GM18867 (cell line): ENCODE results near the gene NELL2.
"Not testable (repeated sequence)": the region's sequence is repeated elsewhere in the genome, so short reads cannot be mapped to it uniquely, and the experiment has no call there.

Experiments used
- ATAC-seq: cut with Tn5 transposase; IDR thresholded peaks from one replicate; pipeline ENCODE4 v1.9.1; 2021; ENCODE audit warnings: mild to moderate bottlenecking, moderate library complexity; ENCODE audit not compliant: unreplicated experiment

The NELL2 gene

GRCh38 chr12:44875954-44876543, at the start of gene NELL2:
Gene NELL2 (minus strand): TSS chr12:44876315. CDS start chr12:44875869, 446 bp downstream.
- peak; percentile 62 for ATAC-seq

GRCh38 chr12:44921736-44922135, 45.6 kb upstream of the NELL2 start:
- ATAC-seq = no peak

- ATAC-seq = no peak
Measured at GRCh38 chr12:44917141-44917540, 41.0 kb upstream of the NELL2 start.

GRCh38 chr12:44915958-44916357, 39.8 kb upstream of the NELL2 start:
- ATAC-seq = no peak

GRCh38 chr12:44904321-44904720, 28.2 kb upstream of the NELL2 start:
- ATAC-seq = no peak

DNA sequence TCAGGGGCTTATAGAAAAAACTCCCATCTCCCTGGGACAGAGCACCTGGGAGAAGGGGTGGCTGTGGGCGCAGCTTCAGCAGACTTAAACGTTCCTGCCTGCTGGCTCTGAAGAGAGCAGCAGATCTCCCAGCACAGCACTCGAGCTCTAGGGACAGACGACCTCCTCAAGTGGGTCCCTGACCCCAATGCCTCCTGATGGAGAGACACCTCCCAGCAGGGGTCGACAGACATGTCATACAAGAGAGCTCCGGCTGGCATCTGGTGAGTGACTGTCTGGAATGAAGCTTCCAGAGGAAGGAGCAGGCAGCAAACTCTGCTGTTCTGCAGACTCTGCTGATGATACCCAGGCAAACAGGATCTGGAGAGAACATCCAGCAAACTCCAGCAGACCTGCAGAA, 22.0 kb upstream of the NELL2 start:
- not testable (repeated sequence) for ATAC-seq

DNA sequence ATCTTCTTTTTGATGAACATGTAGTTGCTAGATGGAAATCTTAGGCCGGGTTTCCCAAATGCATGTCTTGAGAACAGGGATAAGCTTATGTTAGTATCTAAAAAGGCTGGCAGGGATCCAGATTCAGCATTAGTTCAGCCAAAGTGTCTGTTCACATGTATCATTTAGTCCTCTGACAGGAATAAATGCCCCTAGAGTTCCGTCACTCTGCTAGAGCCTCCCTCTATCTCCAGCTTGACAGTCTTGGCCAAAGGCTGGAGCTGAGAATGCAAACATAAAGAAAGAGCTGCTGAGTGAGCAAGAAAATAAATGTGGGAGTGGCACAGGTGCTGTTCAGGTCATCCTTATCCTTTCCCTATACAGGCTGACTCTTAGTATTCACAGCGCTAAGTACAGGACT, 13.8 kb upstream of the NELL2 start:
- no peak for ATAC-seq

- ATAC-seq = no peak
Measured at GRCh38 chr12:44889162-44889561, 13.0 kb upstream of the NELL2 start.

DNA sequence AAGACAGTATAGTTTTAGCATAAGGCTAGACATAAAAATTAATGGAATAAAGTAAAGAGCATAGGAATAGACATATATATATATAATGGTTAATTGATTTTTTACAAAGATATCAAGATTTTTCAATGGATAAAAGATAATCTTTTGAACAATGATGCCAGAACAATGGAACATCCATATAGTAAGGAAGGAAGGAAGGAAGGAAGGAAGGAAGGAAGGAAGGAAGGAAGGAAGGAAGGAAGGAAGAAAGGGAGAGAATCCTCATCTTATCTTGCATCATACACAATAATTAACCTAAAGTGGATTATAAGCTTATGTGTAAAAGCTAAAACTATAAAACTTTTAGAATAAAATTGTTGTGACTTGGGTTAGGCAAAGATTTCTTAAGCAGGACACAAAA, 9.8 kb upstream of the NELL2 start:
- no peak for ATAC-seq

GRCh38 chr12:44881197-44881596, 5.1 kb upstream of the NELL2 start:
- ATAC-seq = no peak

DNA sequence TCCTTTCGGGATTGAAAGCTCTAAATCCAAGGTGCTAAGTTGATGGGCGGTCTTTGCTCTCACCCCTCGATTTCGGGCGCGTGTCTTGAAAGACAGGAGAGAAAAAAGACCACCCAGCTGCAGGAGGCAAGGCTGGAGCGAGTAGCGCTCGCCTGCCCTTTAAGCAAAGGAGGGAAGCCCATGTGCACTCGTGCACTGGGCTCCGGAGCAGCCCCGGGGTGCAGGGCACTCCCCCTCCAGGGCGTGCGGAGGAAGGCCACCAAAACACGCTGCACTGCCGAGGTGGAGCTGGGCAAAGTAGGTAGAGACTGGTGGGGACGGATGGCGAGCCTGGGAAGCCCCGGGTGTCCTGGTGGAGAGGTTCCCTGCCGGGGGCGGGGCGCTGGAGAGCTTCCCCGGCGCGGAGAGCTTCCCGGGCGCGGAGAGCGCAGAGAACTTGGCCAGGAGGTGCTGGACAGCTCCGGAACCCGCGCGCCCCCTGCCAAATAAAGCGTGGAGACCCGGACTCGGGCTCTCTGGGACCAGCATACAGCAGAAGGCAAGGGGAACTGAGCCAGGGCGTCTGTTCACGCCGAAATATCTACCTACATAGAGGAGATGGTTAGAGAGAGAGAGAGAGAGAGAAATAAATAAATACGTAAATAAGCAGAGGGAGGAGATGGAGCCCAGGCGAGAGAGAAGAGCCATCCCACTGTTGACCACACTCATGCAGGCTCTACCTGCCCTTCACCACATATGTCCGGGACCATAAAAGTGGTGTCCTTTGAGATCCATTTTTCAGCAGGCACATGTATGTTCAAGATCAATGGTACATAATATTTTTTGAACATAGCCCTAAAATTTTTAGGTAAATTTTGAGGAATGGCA, 662 bp upstream of the NELL2 start:
- ATAC-seq = peak; percentile 42

- ATAC-seq = peak; percentile 11
Measured at GRCh38 chr12:44875417-44875953, 630 bp downstream of the NELL2 start.

GRCh38 chr12:44874981-44875416, 1.1 kb downstream of the NELL2 start:
- peak; percentile 32 for ATAC-seq

DNA sequence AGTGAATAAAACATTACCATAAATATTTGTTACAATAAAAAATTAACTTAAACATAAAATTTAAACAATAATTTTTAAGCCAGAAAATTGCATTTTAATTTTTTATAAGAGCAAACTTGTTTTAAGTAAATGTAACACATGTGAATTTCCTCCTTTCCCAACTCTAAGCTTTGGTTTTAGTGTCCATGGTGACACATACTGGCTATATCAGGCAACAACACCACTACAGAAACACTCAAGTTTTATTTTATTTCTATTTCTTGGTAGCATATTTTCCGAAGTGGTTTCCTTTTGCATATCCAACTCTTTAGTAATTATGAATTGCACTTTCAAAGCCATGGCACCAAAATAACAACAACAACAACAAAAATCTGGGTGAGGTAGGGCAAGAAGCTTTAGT, 2.2 kb downstream of the NELL2 start:
- no peak for ATAC-seq

- ATAC-seq = no peak
Measured at GRCh38 chr12:44869503-44869902, 6.6 kb downstream of the NELL2 start.

DNA sequence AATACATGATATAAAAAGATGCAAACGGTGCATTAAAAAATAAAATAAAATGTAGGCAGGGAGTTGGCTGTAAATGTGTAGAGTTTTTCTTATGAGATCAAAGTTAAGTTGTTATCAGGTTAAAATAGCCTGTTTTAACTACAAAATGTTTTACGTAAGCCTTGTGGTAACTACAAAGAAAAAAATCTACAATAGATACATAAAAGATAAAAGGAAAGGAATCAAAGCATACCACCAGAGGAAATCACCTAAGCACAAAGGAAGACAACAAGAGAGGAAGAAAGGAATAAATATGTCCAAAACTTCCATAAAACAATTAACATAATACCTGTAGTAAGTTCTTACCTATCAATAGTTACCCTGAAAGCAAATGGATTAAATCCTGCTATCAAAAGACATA, 12.2 kb downstream of the NELL2 start:
- no peak for ATAC-seq

DNA sequence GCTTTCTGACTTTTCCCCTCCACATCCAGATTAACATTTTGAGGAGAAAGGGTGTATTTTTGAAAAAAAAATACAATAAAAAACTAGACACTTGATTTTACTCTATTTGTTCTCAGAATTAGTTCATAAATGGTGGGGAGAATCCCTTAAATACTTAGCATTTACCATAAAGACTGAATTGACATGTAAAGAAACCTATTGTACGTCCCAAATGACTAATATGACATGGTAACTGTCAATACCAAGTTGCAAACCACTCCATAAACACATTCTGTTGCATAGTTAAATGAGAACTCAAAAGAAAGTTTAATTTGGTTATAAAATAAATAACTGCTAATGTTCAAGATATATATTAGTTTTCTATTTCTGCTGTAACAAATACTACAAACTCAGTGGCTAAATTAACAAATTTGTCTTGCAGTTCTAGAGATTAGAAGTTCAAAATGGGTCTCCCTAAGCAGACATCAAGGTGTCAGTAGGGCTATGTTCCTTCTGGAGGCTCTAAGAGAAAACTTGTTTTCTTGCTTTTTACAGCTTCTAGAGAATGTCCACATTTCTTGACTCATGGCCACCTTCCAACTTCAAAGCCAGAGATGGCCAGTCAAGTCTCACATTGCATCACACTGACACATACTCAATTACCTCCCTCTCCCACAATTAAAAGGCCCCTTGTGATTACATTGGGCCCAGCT, 16.0 kb downstream of the NELL2 start:
- no peak for ATAC-seq

DNA sequence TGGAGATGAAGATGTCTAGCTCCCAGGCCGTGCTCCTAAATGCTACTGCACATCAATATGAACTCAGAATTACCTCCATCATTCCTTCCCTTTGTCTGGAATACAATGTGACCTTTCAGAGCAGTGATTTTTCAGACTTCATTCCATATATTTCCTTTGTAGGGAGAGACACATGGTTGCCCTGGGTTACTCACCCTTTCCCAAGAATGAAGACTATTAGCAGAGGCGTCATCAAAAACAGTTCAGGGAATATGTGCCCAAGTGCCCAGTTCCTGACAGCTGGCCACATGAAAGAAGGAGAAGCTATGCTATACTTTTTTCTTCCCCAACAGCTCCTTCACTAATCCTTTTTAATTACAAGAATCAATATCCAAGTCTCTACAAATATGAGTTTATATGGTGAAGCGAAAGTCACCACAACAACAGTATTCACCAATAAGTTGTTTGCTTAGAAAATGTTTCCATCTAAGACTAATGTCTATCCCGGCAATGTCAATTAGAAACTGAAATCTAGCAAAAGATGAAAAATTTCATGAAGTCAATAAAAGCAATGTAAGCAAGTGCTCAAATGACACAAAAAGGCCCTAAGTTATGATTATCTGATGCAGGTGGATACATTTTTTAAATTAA, 17.8 kb downstream of the NELL2 start:
- no peak for ATAC-seq

DNA sequence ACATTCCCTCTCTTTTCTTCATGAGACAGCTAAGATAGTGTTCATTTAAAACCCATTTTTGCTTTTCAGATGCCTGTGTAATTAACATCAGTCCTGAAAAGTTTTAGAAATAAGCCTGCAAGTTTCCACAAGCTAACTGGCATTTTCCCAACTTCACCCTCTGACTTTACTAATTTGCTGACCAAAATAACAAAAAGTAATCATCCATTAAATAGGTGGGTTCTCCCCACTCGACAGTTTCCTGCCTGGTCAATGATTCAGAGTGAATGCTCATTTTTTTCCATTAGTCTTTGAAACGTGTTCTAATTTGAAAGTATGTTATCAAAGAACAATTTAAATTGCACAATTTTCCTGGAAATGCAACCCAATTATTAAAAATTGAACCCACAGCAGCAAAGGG, 23.6 kb downstream of the NELL2 start:
- no peak for ATAC-seq

GRCh38 chr12:44851586-44851985, 24.5 kb downstream of the NELL2 start:
- no peak for ATAC-seq

GRCh38 chr12:44848703-44849085, 27.4 kb downstream of the NELL2 start:
- peak; percentile 77 for ATAC-seq
